Measurements from ENCODE around the gene TLR1.
"Not testable (repeated sequence)": the region's sequence is repeated elsewhere in the genome, so short reads cannot be mapped to it uniquely, and the experiment has no call there.

Gene TLR1

DNA sequence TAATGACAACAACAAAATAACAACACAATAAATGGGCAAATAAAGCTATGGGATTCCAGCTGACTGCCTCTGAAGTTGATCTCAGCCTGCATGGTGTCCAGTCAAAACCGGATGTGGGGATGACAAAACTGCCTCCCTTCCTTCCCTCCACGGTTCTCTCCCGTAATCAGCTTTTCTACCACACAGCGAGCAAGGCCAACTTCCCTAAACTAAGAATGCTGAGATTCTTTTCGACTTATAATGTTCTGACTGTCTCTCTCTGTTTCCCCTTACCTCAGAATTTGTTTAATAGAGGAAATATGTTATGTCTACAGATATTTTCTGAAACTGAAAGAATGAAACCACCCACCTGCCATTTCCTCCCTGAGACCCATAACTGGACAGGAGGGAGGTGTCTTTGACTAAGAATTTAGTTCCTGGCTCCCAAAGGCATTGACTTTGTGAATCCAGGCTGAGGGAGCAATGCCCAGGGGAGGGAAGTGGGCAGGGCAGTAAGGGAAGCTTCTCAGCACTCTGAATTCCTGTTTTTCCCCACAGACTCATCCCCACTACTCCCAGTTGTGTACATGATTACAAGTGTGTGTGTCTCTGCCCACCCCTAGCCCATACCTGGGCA is 1.0 kb upstream of the TLR1 start:
- no peak for DNase-seq

DNA sequence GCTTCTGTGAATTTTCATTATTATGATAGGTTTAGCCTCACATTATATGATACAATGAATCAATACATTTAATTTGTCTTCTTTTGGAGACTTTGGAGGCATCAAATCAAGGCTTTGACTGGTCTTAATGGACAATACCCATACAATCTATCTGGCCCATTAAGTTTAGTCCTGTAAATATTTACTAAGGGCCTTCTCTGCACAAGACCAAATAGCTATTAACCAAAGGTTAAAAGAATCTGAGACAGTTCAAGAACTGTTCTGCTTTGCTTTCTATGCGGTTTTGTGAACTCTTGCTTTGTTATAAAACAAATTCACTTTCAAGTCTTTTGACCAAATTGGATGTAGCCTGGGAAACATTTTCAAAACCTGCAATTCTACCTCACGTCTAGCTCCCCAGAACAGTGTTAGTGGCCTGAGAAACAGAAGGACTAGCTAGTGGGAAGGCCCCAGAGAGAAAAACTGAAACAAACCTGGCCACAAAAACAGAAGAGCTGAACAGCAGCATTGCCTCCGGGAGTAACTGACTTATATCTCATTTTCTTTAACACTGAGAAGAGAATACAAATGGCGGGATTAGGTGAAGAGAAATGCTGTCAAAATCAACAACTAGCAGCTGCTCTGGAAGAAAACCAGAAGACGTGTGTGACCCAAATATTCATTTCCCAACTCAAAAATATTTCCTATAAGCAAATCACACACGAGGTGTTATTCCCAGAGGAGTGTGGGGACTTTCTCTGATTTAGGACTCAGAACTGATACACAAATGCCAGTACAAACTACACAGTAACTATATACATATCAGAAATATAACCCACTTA is 548 bp downstream of the TLR1 start:
- DNase-seq, result no peak

DNA sequence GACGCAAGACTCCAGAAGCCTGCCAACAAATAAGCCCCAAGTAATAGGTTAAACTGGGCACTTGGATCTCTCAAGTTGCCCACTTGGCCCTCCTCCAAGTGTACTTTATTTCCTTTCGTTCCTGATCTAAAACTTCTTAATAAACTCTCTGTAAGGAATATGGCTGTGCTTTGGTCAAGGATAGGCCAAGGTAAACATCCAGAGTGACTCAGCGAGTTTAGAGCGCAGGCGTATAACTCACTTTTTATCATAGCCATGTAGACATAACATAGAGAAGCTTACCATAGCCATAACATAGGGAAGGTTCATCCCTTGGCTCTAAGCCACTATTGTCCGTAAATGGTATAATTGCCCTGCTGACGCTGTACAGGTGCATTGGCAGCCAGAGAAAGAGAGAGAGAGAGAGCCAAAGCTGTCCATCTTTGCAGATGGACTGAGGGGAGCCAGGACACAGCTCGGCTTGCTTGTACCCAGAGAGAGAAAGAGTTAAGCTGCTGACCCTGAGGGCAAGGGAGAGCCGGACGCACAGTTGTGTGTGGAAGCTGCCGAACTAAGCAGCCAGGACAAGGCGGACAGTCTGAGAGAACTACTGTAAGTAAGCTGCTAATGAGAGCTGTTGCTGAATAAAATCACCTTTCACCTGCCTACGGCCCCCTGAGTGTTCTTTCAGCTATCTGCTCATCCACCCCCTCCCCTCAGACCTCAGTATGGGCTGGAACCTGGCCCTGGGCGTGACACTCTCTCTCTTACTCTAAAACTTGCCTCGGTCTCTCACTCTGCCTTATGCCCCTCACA is 1.8 kb downstream of the TLR1 start:
- DNase-seq, result no peak

DNA sequence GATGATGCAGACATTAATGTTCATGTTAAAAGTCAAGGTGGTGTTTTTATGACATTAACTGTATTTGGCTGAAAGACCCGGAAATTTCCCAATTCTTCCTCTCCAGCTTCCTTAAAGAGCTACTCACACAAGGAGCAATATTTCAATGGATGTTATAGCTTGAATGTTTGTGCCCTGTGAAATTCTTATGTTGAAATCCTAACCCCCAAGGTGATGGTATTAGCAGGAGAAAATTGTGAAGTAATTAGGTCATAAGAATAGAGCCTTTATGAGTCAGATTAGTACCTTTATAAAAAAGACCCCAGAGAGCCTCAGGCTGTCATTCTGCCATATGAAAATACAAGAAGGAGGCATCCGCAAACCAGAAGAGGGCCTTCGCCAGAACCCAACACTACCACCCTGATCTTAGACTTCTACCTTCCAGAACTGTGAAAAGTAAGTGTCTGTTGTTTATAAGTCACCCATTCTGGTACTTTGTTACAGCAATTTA is 3.6 kb downstream of the TLR1 start:
- no peak for DNase-seq

DNA sequence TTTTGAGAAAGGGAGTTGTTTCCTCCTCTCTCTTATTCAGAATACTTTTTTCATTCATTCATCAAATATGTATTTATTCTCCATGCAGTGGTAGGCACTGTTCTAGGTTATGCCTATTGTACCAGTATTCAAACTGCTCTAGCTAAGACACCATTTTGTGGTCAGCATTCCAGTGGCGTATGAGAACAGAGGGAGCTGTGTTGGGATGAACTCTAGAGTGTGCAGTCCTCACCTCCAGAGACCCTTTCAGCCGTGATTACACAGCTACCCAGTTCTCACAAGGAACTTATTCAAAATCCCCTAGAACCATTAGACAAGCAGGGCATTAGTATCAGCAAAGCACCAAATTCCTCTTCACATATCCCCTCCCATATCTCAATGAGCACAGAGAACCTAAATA is 4.2 kb downstream of the TLR1 start:
- no peak for DNase-seq

DNA sequence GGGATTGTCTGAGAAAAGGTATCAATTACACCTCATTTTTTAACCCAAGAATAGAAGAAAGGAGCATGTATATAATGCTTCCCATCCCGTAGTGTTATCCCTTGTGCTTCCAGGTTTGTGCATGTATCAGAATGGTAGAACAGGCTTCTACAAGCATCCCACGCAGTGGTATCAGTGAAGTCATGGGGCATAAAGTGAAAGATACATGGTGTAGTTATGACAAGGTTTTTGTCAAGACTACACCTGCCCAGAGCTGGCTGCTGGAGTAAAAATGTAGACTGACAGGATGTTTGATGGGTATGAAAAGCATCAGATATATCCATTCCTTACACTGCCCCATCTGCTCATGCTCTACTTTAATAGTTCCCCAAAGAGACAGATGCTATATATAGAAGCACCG is 9.5 kb downstream of the TLR1 start:
- no peak for DNase-seq

DNA sequence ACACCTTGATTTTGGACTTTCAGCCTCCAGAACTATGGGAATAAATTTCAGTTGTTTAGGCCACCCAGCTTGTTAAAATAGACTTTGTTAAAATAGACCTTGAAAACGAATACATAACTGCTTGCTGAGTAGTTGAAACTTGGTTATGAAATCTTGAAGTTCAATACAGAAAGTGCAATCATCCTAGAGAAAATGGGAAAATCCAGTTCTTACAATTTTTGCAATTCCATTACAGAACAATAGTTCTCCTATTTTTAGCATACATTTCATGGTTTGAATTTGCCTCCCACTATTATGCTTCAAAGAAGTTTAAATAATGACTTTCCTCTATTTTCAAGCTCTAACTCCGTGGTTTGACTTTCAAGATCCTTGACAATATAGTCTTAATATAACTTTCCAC is 10.5 kb downstream of the TLR1 start:
- no peak for DNase-seq

DNA sequence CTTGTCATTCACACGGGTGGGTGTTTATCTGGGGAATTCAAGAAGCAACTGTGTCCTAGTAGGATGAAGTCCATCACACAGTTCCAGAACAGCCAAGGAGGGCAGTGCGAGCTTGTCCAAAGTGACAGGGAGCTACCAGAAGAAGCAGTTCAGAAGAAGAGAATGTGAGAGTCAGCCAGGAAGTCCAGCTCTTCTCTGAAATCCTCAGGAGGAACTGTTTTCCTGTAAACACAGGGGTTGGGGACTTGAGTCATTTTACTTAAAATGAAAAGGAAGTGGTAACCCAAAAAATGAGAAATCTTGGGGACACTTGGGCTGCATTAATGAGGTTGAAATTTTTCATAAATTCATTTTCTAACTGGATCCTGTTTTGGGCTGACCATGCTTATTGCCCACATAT is 13.6 kb downstream of the TLR1 start:
- no peak for DNase-seq

DNA sequence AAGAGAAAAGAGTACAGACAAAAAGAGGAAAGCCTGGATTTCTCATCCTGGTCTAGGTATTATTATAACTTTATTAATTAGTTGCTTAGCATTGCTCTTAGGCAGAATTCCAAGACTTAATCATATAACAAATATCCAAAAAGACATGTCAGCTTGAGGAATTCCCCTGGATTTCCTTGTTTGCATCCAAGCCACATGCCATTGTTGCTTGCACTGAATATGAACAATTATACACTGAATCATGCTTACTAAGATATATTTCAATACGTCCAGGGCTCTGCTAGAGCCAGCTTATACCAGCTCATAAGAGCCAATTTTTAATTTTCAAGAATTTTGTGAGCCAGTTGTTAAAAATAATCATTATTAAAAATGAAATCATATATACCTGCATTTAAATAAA is 16.3 kb downstream of the TLR1 start:
- no peak for DNase-seq

DNA sequence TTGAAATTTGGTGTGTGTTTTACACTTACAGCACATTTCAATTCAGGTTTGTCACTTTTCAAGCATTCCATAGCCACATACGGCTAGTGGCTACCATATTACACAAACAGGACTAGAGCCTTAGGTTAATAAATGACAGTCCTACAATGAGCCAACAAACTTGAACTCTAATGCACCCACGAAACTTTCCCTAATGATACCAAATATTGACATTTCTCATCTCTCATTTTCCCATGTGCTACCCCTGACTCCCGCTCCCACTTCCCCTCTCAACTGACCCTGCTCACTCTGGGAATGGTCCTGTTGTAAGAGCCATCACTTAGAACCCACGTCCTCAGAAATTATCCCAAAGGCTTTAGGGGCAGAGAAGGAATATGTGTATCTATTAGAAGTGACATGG is 16.9 kb downstream of the TLR1 start:
- no peak for DNase-seq

DNA sequence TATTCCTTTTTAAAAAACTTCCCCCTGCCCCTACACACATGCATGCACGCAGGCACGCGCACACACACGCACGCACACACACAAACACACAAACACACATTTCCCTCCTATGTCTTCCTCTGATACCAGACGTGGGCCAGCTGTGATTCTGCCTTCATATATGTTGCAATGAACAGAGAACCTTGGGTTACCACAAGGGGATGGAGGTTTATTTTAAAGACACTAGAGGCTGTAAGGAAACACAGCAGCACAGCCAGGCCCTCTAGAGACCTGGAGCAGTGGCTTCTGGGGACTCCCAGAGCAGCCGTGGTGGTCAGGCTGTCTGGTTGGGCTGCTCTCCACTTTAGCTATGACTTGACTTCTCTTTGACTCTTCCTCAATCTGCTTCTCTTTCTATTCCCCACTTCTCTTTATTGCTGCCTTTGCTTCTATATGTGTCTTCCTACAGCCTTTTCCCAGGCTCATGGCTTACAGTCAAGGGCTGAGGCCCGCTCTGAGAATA is 18.6 kb downstream of the TLR1 start:
- DNase-seq, result no peak

DNA sequence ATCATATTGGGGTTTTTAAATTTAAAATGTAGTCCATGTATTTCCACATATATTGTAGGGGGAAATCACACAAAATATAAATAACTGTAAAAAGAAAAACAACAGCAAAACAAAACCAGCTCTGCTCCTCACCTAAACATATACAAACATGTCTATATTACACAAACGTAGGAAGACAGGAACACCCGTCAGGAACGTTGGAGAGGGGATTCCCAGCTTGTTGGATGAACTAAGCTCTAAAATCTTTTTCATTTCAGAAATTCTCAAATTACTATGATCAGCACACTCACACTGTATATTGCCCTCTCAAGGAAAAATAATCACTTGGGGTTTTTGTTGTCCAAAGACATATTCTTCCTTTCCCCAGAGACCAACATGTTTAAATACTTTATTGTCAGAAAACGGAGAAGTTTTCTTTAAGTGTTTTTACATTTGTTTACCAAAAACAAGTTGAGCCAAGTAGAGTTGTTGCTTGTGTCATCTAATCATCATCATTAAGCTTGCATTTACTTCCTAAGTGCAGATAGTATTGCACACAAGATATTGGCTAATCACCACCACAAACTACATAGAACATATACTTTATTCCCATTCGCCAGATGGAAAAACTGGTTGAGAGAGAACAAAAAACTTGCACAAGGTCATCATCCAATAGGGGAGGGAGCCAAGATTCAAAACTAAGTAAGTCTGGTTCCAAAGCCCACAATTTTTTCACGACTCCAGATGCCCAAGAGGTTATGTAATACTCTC is 19.4 kb downstream of the TLR1 start:
- no peak for DNase-seq

DNA sequence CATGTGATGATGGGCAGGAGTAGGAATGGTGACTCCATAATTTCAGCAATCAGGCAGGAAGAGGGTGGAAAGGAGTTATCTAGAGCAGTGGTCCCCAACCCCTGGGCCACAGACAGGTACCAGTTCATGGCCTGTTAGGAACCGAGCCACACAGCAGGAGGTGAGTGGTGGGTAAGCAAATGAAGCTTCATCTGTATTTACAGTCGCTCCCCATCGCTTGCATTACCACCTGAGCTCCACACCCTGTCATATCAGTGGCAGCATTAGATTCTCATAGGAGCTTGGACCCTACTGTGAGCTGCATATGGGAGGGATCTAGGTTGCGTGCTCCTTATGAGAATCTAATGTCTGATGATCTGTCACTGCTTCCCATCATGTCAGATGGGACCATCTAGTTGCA is 20.4 kb downstream of the TLR1 start:
- DNase-seq, result no peak

DNA sequence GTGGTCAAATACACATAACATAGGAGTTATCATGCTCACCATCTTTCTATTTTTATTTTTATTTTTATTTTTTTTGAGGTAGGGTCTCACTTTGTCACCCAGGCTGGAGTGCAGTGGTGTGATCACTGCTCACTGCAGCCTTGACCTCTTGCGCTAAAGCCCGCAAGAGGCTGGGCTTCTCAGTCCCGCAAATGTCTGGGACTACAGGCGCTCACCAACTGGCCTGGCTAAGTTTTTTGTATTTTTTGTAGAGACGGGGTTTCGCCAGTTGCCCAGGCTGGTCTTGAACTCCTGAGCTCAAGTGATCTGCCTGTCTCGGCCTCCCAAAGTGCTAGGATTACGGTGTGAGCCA is 21.5 kb downstream of the TLR1 start:
- DNase-seq, result no peak

DNA sequence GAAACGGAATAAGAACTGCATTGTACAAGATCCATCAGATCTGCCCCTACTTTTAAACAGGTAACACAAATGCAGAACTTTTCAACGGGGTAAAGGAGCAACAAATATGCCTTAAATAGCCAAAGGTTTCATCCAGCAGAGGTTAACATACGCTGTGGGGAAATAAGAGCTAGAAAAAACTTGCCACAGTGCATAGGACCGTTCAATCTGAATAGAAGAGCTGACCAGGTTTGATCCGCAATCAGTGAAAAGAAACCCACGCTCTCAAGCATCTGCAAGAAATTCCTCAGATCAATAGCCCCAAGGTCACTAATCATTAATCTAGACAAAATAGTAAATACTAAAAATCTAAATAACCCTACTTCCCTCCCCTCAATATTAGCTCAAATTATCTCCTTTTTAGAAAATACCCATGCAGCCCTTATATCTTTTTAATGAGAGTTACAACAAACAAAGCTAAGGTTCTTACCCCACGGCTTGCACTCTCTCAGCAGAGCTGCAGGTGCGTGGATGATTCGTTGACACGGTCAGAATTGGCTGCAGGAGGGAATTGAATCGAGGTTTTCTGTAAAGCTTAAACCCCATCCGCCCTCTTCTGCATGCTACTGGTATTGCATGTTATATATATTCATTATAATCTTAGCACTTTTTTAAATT is 22.0 kb downstream of the TLR1 start, which contains the start of gene TLR10:
Gene TLR10, minus strand, starts transcription at position 539 of the 657 bp plus-strand sequence. CDS start 7,400 bp downstream, outside the sequence.
- DNase-seq, result no peak

DNA sequence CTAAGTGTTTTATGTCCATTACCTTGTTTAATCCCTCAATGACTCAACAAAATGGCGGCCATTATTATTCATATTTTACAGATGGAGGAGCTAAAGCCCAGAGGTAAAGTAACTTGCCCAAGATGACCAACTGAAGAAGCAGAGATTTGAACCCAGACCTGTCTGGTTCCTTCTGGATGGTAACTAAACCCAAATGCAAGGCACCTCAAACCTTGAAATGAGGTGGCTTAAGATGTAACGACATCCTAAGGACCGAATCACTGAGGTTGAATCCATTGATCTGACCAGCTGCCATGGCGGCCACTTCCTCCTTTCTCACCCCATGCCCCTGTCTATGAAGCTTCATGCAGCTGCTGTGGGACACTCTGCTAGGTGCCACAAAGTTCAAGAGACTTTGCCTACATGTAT is 22.7 kb downstream of the TLR1 start:
- no peak for DNase-seq

DNA sequence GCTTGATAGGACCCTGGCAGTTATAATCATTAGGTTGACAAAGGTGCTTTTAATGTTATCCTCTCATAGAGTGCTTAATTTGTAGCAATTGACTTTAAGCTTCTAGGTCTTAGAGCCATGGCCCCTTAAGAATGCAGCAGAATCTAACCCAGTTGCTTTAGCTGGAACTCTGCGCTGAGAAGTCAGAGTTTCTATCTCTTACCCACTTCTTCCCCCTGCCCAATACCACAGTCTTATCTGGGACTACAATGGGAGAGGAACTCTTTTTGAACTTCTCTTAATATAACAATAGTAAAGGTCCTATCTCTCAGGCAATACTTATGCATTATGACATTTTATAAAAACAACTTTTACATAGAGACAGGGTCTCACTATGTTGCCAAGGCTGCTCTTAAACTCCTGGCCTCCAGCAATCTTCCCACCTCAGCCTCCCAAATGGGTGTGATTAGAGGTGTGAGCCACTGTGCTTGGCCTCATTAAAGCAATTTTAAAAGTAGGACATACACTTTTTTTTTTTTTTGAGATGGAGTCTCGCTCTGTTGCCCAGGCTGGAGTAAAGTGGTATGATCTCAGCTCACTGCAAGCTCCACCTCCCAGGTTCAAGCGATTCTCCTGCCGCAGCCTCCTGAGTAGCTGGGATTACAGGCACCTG is 23.6 kb downstream of the TLR1 start:
- DNase-seq, result no peak

DNA sequence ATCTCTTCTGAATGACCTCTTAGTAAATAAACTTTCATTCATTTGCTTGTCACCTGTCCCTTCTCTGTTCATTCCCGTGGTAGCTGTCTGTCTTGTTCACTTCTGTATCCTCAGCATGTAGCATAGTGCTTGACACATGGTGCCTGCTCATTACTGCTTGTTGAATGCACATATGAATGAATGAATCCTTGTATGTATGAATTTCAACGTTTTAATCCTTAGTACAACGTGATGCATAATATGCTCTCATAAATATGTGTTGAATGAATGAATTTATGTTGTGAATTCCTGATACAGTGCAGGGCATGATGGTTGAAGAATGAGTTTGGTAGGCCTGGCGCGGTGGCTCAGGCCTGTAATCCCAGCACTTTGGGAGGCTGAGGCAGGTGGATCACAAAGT is 24.8 kb downstream of the TLR1 start:
- DNase-seq, result no peak

DNA sequence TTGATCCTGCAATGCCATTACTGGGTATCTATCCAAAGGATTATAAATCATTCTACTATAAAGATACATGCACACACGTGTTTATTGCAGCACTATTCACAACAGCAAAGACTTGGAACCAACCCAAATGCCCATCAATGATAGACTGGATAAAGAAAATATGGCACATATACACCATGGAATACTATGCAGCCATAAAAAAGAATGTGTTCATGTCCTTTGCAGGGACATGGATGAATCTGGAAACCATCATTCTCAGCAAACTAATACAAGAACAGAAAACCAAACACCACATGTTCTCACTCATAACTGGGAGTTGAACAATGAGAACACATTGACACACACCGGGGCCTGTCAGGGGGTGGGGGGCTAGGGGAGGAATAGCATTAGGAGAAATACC is 26.7 kb downstream of the TLR1 start:
- not testable (repeated sequence) for DNase-seq

DNA sequence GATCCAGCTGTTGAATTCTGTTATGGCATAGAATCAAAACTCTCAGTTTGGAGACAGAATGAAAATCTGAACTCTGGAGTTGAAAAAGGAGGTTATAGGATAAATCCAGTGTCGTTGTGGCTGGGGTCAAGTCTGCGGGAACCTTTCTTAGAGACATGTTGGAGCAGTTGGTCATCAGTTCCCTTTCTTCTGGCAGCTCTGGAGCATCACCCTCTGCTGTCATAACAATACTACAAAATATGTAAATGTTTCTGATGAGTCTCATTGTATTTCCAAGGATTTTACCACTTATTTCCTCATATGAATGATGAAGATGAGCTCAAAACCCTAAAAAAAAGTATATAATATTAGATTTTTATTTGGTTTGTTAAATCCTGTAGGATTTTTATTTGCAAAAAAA is 29.3 kb downstream of the TLR1 start:
- no peak for DNase-seq

DNA sequence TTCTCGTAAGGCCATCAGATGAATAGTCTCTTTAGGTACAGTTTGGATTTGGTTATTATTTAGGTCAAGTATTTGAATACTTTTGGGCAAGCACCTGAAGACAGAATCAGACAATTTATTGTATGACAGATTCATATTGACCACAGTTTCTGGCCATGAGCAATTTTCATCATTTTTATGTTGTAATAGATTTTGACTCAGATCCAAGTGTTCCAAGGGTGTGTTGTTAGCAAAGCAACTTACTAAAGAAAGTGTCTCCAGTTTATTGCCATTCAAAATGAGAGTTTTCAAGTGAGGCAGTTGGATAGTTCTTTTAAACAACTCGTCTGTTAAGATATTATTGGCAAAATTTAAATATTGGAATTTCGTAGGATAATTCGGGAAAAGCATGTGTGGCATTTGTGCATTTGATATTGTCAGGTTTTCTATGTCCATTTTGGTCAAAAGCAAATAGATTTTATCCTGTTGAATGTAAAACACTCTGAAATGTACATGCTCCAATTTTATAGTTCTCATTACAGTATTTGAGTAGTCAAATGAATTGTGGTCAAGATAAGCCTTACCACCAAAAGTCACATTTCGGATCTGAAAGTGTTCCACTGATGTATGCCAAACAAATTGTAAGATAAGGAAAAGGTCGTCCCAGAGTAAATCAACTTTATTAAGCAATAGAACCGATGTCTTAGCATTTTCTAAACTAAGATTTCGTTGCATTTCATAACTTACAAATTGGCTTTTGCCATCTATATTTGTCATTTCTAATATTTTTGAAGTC is 30.2 kb downstream of the TLR1 start:
- DNase-seq, result no peak
